Spinal cord (tissue), 10 donors: ENCODE results near the gene THAP7. TPM values are rescaled to one million over a fixed set of nuclear protein-coding genes. Genes with fewer than 3 reads are reported as not detected.
"Not testable (repeated sequence)": the region's sequence is repeated elsewhere in the genome, so short reads cannot be mapped to it uniquely, and the experiment has no call there.

Experiments used
- DNase-seq, 6 donors: peaks; one replicate each; pipeline versions ENCODE4 v3.0.0 to v3.0.0-alpha.2; 2013 to 2015; ENCODE audit warnings: low spot score in 6 of 6, low read depth in 4 of 6
- H3K27ac ChIP-seq: one replicate; pipeline ENCODE4 v1.5.1; 2013; ENCODE audit warnings: low read depth, low read length, control low read depth
- H3K27me3 ChIP-seq: one replicate; pipeline ENCODE4 v1.6.1; 2013; ENCODE audit warnings: low read length; ENCODE audit not compliant: control insufficient read depth, insufficient read depth
- H3K36me3 ChIP-seq: one replicate; pipeline ENCODE4 v1.6.1; 2013; ENCODE audit warnings: low read length; ENCODE audit not compliant: control insufficient read depth, insufficient read depth
- H3K4me1 ChIP-seq: one replicate; pipeline ENCODE4 v1.6.1; 2013; ENCODE audit warnings: low read length; ENCODE audit not compliant: control insufficient read depth, insufficient read depth
- H3K4me3 ChIP-seq: one replicate; pipeline ENCODE4 v1.5.1; 2013; ENCODE audit warnings: low read depth, low read length, control low read depth
- H3K9me3 ChIP-seq: one replicate; pipeline ENCODE4 v1.6.1; 2013; ENCODE audit warnings: low read length; ENCODE audit not compliant: control insufficient read depth, insufficient read depth
- WGBS: methylation state at CpG from one replicate; pipeline ENCODE4 v1.1.5; 2013; ENCODE audit warnings: missing lambda C conversion rate; ENCODE audit not compliant: insufficient coverage; 5-methylcytosine and 5-hydroxymethylcytosine counted together
- polyA plus RNA-seq, 2 donors: library from polyadenylated mRNA; unstranded; fragments of 120-200 nt; gene quantifications; one replicate each; pipeline ENCODE4 v1.2.1, GENCODE V29; 2013; ENCODE audit not compliant: insufficient read length in 2 of 2
- total RNA-seq, 2 donors: library from RNA; depleted of rRNA in 1 of 2; stranded (reverse); fragments of 120-200 nt in 1 of 2; fragments of >200 nt in 1 of 2; gene quantifications; one replicate each; pipeline versions ENCODE4 v1.2.3 to v1.2.4, GENCODE V29; 2013 to 2014
- donor health status: healthy.

THAP7 gene
- total and polyA plus RNA-seq, 4 donors: 15.1 to 37.2 (median 30.1) TPM

DNA sequence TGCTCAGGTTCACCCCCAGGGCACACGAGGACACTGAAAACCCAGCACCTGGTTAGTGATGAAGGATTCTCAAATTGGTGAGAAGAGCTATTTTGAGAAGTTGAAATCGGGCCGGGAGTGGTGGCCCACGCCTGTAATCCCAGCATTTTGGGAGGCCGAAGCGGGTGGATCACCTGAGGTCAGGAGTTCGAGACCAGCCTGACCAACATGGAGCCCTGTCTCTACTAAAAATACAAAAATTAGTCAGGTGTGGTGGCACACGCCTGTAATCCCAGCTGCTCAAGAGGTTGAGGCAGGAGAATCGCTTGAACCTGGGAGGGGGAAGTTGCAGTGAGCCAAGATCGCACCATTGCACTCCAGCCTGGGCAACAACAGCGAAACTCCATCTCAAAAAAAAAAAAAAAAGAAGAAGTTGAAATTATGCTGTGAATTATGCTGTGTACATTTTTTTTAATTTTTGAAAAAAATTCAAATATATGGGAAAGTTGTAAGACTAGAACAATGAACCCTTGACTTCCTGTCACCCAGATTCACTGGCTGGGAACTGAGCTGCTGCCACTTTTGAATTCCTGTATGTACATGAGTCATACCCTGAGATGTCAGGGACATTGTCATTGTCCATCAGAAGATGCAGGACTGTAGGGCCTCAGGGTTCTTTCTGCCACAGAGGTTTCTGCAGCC lies 29.8 kb downstream of the THAP7 start:
- H3K9me3 ChIP-seq, H3K4me3 ChIP-seq, H3K27ac ChIP-seq, H3K27me3 ChIP-seq, DNase-seq: not testable (repeated sequence)
- Histone ChIP-seq H3K36me3 (peaks cover 21% of the 10 kb centered on the region), H3K4me1 (peaks cover 30% of the 10 kb centered on the region)
- WGBS: 83% methylated on average over 3 of the region's 11 CpGs

- H3K36me3 ChIP-seq: peaks cover 11% of the 10 kb centered on the region
- peak in 2 of 6 donors; percentile 44 to 46 for DNase-seq
- peaks cover 41% of the 10 kb centered on the region for H3K4me1 ChIP-seq
- H3K27me3 ChIP-seq: no peaks in the 10 kb centered on the region
- no peak overlapping the region for H3K27ac ChIP-seq
- H3K4me3 ChIP-seq: no peak overlapping the region
- 37% methylated on average over 2 of the region's 4 CpGs for WGBS
- no peaks in the 10 kb centered on the region for H3K9me3 ChIP-seq
Observed at GRCh38 chr22:20970939-20971657, 30.8 kb downstream of the THAP7 start.

DNA sequence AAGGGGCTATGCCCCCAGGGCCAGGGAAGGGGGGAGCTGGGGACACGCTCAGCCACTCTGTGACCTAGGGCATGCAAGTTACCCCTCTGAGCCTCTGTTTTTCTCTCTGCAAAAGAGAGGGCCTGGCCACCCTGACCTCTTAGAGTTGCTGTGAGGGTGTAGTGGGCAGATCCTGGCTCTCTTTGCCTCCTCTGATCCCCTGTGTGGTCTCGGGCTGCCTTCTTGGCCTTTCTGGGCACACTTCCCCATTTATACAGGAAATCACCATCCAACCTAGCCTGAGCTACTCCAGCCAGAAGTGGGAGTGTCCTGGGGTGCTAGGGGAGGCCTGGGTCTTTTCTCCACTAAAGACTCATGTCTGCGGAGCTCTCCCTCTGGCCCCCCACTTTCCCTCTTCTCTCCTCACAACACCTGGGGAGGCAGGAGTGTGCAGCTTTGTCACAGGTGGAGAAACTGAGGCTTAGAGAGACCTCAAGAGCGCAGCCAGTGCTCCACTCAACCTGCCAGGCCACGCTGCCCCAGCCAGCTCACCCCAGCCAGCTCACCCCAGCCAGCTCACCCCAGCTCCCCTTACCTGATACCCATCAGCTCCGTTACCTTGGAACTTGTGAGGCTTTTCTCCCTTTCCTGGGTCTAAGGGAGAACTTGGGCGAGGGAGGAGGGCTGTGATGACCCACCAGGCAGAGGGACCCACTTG lies 33.5 kb downstream of the THAP7 start:
- Histone ChIP-seq H3K27ac (no peak overlapping the region), H3K4me3 (no peak overlapping the region), H3K27me3 (peaks cover 12% of the 10 kb centered on the region), H3K36me3 (peaks cover 5% of the 10 kb centered on the region), H3K9me3 (no peaks in the 10 kb centered on the region), H3K4me1 (peaks cover 57% of the 10 kb centered on the region)
- no peak for DNase-seq
- WGBS: 80% methylated on average over 1 of the region's 7 CpGs

DNA sequence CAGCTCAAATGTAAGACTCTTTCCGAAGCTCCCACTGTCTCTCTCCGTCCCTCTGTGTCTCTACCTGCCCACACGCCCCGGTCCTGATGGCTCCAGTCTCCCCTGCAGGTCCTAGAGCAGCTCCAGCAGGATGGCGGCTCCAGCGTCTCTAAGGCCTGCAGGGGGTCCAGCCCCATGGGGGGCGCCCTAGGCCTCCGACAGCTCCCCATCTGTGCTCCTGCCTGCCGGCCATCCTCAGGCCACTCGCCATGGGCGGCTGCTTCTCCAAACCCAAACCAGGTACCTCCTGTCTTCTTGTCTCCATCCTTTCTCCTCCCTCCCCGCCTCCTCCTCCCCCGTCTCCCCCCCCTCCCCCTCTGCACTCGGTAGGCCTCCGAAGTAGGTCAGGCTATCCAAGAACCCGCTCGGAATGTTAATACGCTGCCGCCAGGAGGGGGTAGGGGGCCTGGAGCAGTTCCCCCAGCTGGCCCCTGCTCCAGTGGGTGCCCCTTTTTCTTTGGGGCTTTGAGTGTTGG lies 34.2 kb downstream of the THAP7 start:
- H3K27ac ChIP-seq: peak overlapping the region; percentile 64
- peaks cover 12% of the 10 kb centered on the region for H3K27me3 ChIP-seq
- 25% methylated on average over 11 of the region's 19 CpGs for WGBS
- no peak overlapping the region for H3K4me3 ChIP-seq
- no peak for DNase-seq
- H3K36me3 ChIP-seq: peaks cover 3% of the 10 kb centered on the region
- H3K4me1 ChIP-seq: peaks cover 57% of the 10 kb centered on the region
- H3K9me3 ChIP-seq: no peaks in the 10 kb centered on the region

GRCh38 chr22:20966883-20967696 lies 34.8 kb downstream of the THAP7 start, which contains the start of gene AIFM3:
AIFM3 (plus strand) TSS chr22:20967255; CDS start chr22:20967945, 690 bp downstream.
- Histone ChIP-seq H3K27ac (peak within 1 kb of the TSS; percentile 64), H3K4me1 (peaks cover 57% of the 10 kb centered on the region), H3K27me3 (peaks cover 12% of the 10 kb centered on the region), H3K9me3 (no peaks in the 10 kb centered on the region), H3K36me3 (peaks cover 3% of the 10 kb centered on the region), H3K4me3 (no peak within 1 kb of the TSS)
- DNase-seq: peak in 1 of 6 donors; percentile 67
- 42% methylated on average over 19 of the region's 22 CpGs for WGBS

GRCh38 chr22:20965888-20966855 lies 35.7 kb downstream of the THAP7 start:
- WGBS: 90% methylated on average over 10 of the region's 13 CpGs
- H3K27ac ChIP-seq: no peak overlapping the region
- no peaks in the 10 kb centered on the region for H3K9me3 ChIP-seq
- H3K36me3 ChIP-seq: peaks cover 3% of the 10 kb centered on the region
- DNase-seq: no peak
- H3K27me3 ChIP-seq: peaks cover 12% of the 10 kb centered on the region
- H3K4me1 ChIP-seq: peaks cover 53% of the 10 kb centered on the region
- H3K4me3 ChIP-seq: no peak overlapping the region

- 7% methylated on average over 64 of the region's 65 CpGs for WGBS
Observed at GRCh38 chr22:20965104-20965887, 36.6 kb downstream of the THAP7 start.

DNA sequence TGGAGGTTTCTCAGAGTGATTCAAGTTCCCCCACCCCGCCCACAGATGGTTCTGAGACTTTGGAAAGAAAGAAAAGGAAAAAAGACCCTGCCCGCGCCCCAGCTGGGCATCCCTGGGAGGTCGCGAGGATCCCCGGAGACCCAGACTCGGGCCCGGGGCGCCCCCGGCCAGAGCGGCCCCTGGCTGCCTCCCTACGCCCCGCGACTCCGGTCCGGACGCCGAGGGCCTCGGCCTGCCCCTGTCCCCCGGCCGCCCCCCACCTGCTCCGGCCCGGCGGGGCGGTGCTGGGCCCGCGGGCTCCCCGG lies 37.2 kb downstream of the THAP7 start:
- Histone ChIP-seq H3K36me3 (peaks cover 3% of the 10 kb centered on the region), H3K4me1 (peaks cover 48% of the 10 kb centered on the region), H3K4me3 (peak overlapping the region; percentile 16), H3K9me3 (no peaks in the 10 kb centered on the region), H3K27ac (no peak overlapping the region), H3K27me3 (peaks cover 12% of the 10 kb centered on the region)
- under 1% methylated on average over 27 of the region's 28 CpGs for WGBS
- no peak for DNase-seq

More at GRCh38 chr22:20965104-20965887, 36.6 kb downstream of the THAP7 start:
- H3K4me1 ChIP-seq: peaks cover 48% of the 10 kb centered on the region
- peaks cover 3% of the 10 kb centered on the region for H3K36me3 ChIP-seq
- DNase-seq: no peak
- no peak overlapping the region for H3K27ac ChIP-seq
- H3K9me3 ChIP-seq: no peaks in the 10 kb centered on the region
- peak overlapping the region; percentile 27 for H3K4me3 ChIP-seq
- H3K27me3 ChIP-seq: peaks cover 12% of the 10 kb centered on the region
